HL-60 (cell line): ENCODE measurements around the gene THAP7.
A peak's percentile ranks its signal among the peaks of the same experiment; 100 is the strongest.

Experiments used
- DNase-seq, 2 experiments: peaks; one replicate each; pipeline ENCODE4 v3.0.0-alpha.2; 2010 to 2020; ENCODE audit warnings: low read depth in 1 of 2, low spot score in 1 of 2
- H3K27ac ChIP-seq: fragments of 250-450 bp; sonication (Bioruptor Pico); replicated peaks from 2 replicates; pipeline ENCODE4 v1.5.1; 2020; ENCODE audit warnings: mild to moderate bottlenecking, moderate library complexity
- H3K27me3 ChIP-seq: fragments of 250-450 bp; sonication (Bioruptor Pico); 2 replicates; pipeline ENCODE4 v1.5.1; 2021; ENCODE audit warnings: mild to moderate bottlenecking, moderate library complexity; ENCODE audit not compliant: insufficient read depth, poor library complexity, severe bottlenecking
- H3K4me3 ChIP-seq: replicated peaks from 2 replicates; pipeline ENCODE4 v1.5.1; 2011; ENCODE audit warnings: mild to moderate bottlenecking, control low read depth, low read length; ENCODE audit not compliant: insufficient read depth
- GABPA ChIP-seq: IDR thresholded peaks from 2 replicates; pipeline ENCODE4 v1.6.1; 2012; ENCODE audit warnings: low read depth
- POLR2AphosphoS5 ChIP-seq: IDR thresholded peaks from 2 replicates; pipeline ENCODE4 v1.6.1; 2012; ENCODE audit warnings: low read depth
- SPI1 ChIP-seq: IDR thresholded peaks from 2 replicates; pipeline ENCODE4 v1.6.1; 2012; ENCODE audit warnings: low read depth, mild to moderate bottlenecking, borderline replicate concordance
- TF ChIP-seq, protein P1 (sequence below): IDR thresholded peaks from 2 replicates; pipeline ENCODE4 v1.6.1; 2012; ENCODE audit warnings: low read depth; ENCODE audit not compliant: insufficient replicate concordance
- TF ChIP-seq, protein P2 (sequence below): IDR thresholded peaks from one replicate; pipeline ENCODE4 v1.5.1; 2011; ENCODE audit warnings: low read length, control low read depth, inconsistent platforms; ENCODE audit not compliant: insufficient read depth

THAP7 gene

DNA sequence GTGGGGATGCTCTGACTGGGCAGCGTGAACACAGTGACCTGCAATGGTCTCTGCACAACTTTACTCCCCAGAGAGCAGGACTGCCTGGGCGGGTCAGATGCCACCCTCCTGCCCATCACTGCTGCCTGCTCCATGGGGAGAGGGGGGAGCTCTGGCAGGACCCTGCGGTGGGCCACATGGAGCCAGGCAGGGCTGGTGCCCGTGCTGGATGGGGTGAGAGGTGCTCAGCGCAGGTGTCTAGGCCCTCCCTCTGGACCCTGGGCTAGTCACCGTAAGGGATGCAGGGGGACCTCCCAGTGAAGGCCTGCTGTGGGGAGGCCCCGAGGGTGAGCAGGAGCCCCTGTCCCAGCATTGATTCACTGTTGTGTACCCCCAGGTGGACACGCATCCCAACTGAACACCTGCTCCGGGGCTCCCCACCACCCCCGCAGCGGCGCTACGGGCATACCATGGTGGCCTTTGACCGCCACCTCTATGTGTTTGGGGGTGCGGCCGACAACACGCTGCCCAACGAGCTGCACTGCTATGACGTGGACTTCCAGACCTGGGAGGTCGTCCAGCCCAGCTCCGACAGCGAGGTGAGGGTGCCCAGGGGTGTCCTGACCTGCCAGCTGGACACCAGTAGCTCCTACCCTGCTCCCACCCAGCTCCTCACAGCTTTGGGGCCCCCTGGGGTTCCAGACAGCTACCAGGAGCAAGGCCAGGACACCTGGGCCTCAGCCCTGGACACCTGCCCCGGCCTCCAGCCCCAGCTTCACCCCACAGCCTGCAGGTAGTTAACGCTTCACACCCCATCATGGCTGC lies 10.5 kb downstream of the THAP7 start:
- no peak overlapping the region for H3K27ac ChIP-seq

DNA sequence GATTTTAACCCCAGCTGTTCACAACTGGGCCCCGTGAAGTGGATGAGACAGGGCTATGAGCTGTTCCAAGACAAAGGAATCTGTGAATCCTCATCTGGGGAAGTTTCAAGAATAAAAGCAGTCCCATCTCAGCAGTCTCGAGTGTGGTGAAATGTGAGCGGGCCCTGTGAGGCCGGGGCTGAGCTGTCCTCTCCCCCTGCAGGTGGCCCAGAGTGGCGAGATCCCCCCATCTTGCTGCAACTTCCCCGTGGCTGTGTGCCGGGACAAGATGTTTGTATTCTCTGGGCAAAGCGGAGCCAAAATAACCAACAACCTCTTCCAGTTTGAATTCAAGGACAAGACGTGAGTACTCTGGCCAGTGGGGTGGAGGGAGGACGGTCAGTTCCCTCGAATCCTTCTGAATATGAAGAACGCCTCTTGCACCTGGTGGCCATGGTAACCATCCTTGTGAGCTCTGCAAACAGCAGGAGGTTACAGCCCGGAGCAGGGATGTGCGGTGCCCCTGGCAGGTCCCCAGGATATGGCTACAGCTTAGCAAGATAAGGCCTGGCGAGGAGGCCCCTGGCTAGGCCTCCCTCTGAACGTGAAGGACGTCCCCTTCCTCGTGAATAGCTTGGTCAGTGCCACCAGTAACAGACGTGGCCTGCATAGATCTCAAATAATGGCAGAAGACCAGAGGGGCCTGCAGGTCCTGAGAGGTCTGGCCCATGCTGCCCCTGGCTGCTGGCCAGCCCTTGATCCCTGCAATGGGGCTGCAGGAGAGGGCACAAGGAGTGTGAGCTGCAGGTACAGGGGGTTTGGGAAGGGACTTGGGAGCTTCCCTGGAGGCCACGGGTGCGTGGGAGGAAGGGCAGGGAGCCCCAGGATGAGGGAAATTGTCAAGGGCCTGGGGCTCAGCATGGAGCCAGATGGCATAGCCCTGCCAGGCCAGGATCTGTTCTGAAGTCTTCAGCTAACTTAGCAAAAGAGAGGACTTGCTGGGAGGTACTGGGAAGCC lies 11.4 kb downstream of the THAP7 start:
- Histone ChIP-seq H3K4me3 (no peak overlapping the region), H3K27ac (no peak overlapping the region), H3K27me3 (no peaks in the 10 kb centered on the region)
- TF ChIP-seq GABPA (no peak), POLR2AphosphoS5 (no peak), SPI1 (no peak)
- TF ChIP-seq, protein P1, sequence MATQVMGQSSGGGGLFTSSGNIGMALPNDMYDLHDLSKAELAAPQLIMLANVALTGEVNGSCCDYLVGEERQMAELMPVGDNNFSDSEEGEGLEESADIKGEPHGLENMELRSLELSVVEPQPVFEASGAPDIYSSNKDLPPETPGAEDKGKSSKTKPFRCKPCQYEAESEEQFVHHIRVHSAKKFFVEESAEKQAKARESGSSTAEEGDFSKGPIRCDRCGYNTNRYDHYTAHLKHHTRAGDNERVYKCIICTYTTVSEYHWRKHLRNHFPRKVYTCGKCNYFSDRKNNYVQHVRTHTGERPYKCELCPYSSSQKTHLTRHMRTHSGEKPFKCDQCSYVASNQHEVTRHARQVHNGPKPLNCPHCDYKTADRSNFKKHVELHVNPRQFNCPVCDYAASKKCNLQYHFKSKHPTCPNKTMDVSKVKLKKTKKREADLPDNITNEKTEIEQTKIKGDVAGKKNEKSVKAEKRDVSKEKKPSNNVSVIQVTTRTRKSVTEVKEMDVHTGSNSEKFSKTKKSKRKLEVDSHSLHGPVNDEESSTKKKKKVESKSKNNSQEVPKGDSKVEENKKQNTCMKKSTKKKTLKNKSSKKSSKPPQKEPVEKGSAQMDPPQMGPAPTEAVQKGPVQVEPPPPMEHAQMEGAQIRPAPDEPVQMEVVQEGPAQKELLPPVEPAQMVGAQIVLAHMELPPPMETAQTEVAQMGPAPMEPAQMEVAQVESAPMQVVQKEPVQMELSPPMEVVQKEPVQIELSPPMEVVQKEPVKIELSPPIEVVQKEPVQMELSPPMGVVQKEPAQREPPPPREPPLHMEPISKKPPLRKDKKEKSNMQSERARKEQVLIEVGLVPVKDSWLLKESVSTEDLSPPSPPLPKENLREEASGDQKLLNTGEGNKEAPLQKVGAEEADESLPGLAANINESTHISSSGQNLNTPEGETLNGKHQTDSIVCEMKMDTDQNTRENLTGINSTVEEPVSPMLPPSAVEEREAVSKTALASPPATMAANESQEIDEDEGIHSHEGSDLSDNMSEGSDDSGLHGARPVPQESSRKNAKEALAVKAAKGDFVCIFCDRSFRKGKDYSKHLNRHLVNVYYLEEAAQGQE = no peak
- TF ChIP-seq, protein P2, sequence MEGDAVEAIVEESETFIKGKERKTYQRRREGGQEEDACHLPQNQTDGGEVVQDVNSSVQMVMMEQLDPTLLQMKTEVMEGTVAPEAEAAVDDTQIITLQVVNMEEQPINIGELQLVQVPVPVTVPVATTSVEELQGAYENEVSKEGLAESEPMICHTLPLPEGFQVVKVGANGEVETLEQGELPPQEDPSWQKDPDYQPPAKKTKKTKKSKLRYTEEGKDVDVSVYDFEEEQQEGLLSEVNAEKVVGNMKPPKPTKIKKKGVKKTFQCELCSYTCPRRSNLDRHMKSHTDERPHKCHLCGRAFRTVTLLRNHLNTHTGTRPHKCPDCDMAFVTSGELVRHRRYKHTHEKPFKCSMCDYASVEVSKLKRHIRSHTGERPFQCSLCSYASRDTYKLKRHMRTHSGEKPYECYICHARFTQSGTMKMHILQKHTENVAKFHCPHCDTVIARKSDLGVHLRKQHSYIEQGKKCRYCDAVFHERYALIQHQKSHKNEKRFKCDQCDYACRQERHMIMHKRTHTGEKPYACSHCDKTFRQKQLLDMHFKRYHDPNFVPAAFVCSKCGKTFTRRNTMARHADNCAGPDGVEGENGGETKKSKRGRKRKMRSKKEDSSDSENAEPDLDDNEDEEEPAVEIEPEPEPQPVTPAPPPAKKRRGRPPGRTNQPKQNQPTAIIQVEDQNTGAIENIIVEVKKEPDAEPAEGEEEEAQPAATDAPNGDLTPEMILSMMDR = no peak
- DNase-seq = no peak

More for the DNA sequence above, 10.5 kb downstream of the THAP7 start:
- TF ChIP-seq, protein P1 = no peak
- no peak for TF ChIP-seq GABPA
- DNase-seq = no peak
- Histone ChIP-seq H3K4me3 (no peak overlapping the region), H3K27me3 (no peaks in the 10 kb centered on the region)

DNA sequence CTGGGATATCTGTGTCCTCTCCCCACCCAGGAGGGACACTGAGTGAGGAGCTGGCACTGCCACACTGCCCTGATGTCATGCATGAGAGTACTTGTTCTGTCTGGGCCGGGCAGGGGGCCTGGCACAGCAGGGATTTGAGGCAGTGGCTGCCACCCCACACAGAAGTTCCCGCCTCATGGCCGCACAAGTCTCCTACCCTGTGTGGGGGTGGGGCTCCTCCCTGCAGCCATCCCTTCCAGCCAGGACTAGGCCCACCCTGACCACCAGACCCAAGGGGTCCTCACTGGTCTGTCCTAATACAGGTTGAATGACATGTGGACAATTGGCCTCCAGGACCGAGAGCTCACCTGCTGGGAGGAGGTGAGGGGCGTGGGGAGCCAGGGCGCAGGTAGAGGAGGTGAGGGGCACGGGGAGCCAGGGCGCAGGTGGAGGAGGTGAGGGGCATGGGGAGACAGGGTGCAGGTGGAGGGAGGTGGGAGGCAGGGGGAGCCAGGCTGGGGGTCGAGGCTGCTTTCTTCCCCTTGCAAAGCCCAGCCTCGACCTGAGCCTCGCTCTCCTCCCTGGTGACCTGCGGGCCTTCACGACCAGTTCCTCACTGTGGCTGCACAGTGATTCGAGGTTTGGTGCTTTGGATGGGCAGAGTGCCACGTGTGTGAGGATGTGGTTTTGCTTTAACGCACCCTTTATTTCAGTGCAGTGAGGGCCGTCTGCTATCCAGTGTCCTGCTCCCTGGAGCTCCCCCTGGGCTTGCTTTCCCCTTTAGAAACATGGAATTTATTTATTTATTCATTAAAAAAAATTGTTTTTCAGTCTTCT lies 12.4 kb downstream of the THAP7 start:
- Histone ChIP-seq H3K27ac (no peak overlapping the region), H3K4me3 (no peak overlapping the region), H3K27me3 (no peaks in the 10 kb centered on the region)
- peak in 1 of 2 experiments; percentile 25 for DNase-seq
- no peak for TF ChIP-seq POLR2AphosphoS5
- no peak for TF ChIP-seq GABPA
- TF ChIP-seq, protein P1 = no peak
- TF ChIP-seq SPI1 = no peak
- TF ChIP-seq, protein P2 = no peak
